Stomach (tissue), 9 donors: Measurements from ENCODE around the gene IPO4. TPM values are rescaled to one million over a fixed set of nuclear protein-coding genes. Genes with fewer than 3 reads are reported as not detected.

Experiments
- DNase-seq, 2 donors: peaks; one replicate each; pipeline versions ENCODE4 v3.0.0 to v3.0.0-alpha.2; 2013 to 2019
- H3K27ac ChIP-seq, 5 donors: fragments of 200-600 bp in 4 of 5; sonication (generic) in 4 of 5; one replicate each; pipeline ENCODE4 v1.5.1; 2013 to 2019; ENCODE audit warnings: mild to moderate bottlenecking in 1 of 5, moderate library complexity in 1 of 5
- H3K27me3 ChIP-seq, 3 donors: fragments of 200-600 bp; sonication (generic); one replicate each; pipeline ENCODE4 v1.5.1; 2017 to 2019; ENCODE audit warnings: mixed run types in 1 of 3
- H3K36me3 ChIP-seq, 4 donors: fragments of 200-600 bp; sonication (generic); 1 replicate in 3 of 4; 2 replicates in 1 of 4; pipeline ENCODE4 v1.5.1; 2016 to 2019
- H3K4me1 ChIP-seq, 4 donors: fragments of 200-600 bp; sonication (generic); one replicate each; pipeline ENCODE4 v1.5.1; 2016 to 2019
- H3K4me3 ChIP-seq, 4 donors: fragments of 200-600 bp; sonication (generic) in 3 of 4; one replicate each; pipeline ENCODE4 v1.5.1; 2016 to 2019; ENCODE audit warnings: mild to moderate bottlenecking in 1 of 4
- H3K9me3 ChIP-seq, 4 donors: fragments of 200-600 bp; sonication (generic); one replicate each; pipeline ENCODE4 v1.5.1; 2016 to 2019
- CTCF ChIP-seq, 7 experiments: fragments of 450-650 bp in 4 of 7; fragments of 200-600 bp in 3 of 7; sonication (generic) in 3 of 7; IDR thresholded peaks; one replicate each; pipeline ENCODE4 v1.5.1; 2016 to 2019; ENCODE audit warnings: antibody characterized with exemption in 7 of 7, control low read depth in 2 of 7, mild to moderate bottlenecking in 1 of 7
- EP300 ChIP-seq: sonication (generic); formaldehyde crosslinking; IDR thresholded peaks from one replicate; pipeline ENCODE4 v1.6.1; 2017; ENCODE audit warnings: antibody characterized with exemption
- POLR2A ChIP-seq, 4 donors: fragments of 450-650 bp; IDR thresholded peaks; one replicate each; pipeline ENCODE4 v1.6.1; 2016; ENCODE audit warnings: antibody characterized with exemption in 4 of 4, control low read depth in 2 of 4, mild to moderate bottlenecking in 1 of 4, moderate library complexity in 1 of 4
- POLR2AphosphoS5 ChIP-seq, 3 donors: sonication (generic); formaldehyde crosslinking; IDR thresholded peaks; one replicate each; pipeline ENCODE4 v1.6.1; 2016; ENCODE audit warnings: antibody characterized with exemption in 3 of 3
- WGBS, 5 donors: extraction: QIAGEN DNeasy Blood & Tissue Kit in 3 of 5; methylation state at CpG; one replicate each; pipeline versions ENCODE4 v1.1.5 to v1.1.7; 2013 to 2018; 5-methylcytosine and 5-hydroxymethylcytosine counted together
- intact Hi-C: fragments of 100-400 bp; cut with DNase I; formaldehyde crosslinking; loops from one replicate; pipeline ENCODE4 v1.15.1; 2023; ENCODE audit warnings: low total_unique reads
- polyA plus RNA-seq, 3 donors: library from polyadenylated mRNA; stranded (reverse); fragments of 200-250 nt; gene quantifications; one replicate each; pipeline ENCODE4 v1.2.3, GENCODE V29; 2013
- total RNA-seq, 5 donors: library from RNA; depleted of rRNA; stranded (reverse); fragments of >200 nt; gene quantifications; one replicate each; pipeline versions ENCODE4 v1.1.0 to v1.2.3, GENCODE V29; 2014 to 2016
- donor health status: healthy with polysubstance abuse.
- donor health status: Bipolar disorder and iron deficiency.
- donor health status: healthy.

The IPO4 gene
- total and polyA plus RNA-seq, 8 donors: 9.3 to 227 (median 14.9) TPM

GRCh38 chr14:24155100-24155499 lies 33.5 kb downstream of the IPO4 start:
- intact Hi-C loops: no loop called here
- no peak for TF ChIP-seq EP300
- no peak for TF ChIP-seq CTCF (IDR thresholded peaks at IDR 0.05)
- TF ChIP-seq POLR2A (IDR thresholded peaks at IDR 0.05): no peak
- TF ChIP-seq POLR2AphosphoS5 (IDR thresholded peaks at IDR 0.05): no peak
- WGBS, 5 donors: 94 to 99% (median 95%) methylated on average over 9 to 10 of the region's 10 CpGs
- no peak for DNase-seq
- Histone ChIP-seq H3K36me3 (peaks cover 57 to 98% (median 94%) of the 10 kb centered on the region in 4 donors), H3K27ac (no peak overlapping the region), H3K27me3 (no peaks in the 10 kb centered on the region), H3K4me1 (peaks cover 0 to 9% (median 2%) of the 10 kb centered on the region in 4 donors), H3K4me3 (no peak overlapping the region), H3K9me3 (no peaks in the 10 kb centered on the region)

GRCh38 chr14:24151404-24152080 lies 37.1 kb downstream of the IPO4 start:
- no peaks in the 10 kb centered on the region for H3K27me3 ChIP-seq
- intact Hi-C loops: no loop called here
- no peak overlapping the region for H3K27ac ChIP-seq
- DNase-seq: no peak
- H3K4me1 ChIP-seq: peaks cover 11 to 31% (median 23%) of the 10 kb centered on the region in 4 donors
- H3K9me3 ChIP-seq: no peaks in the 10 kb centered on the region
- 92 to 96% (median 94%) methylated on average over 15 to 16 of the region's 16 CpGs for WGBS, 5 donors
- H3K4me3 ChIP-seq: no peak overlapping the region
- no peak for TF ChIP-seq EP300
- no peak for TF ChIP-seq POLR2AphosphoS5 (IDR thresholded peaks at IDR 0.05)
- TF ChIP-seq POLR2A (IDR thresholded peaks at IDR 0.05): no peak
- no peak for TF ChIP-seq CTCF (IDR thresholded peaks at IDR 0.05)
- H3K36me3 ChIP-seq: peaks cover 40 to 82% (median 79%) of the 10 kb centered on the region in 4 donors

GRCh38 chr14:24150993-24151392 lies 37.6 kb downstream of the IPO4 start:
- 85 to 91% (median 90%) methylated on average over 8 to 9 of the region's 9 CpGs for WGBS, 5 donors
- no peak for DNase-seq
- Histone ChIP-seq H3K27me3 (no peaks in the 10 kb centered on the region), H3K4me1 (peaks cover 14 to 33% (median 27%) of the 10 kb centered on the region in 4 donors), H3K4me3 (no peak overlapping the region), H3K27ac (no peak overlapping the region), H3K9me3 (no peaks in the 10 kb centered on the region), H3K36me3 (peaks cover 36 to 77% (median 74%) of the 10 kb centered on the region in 4 donors)
- TF ChIP-seq POLR2A (IDR thresholded peaks at IDR 0.05) (no peak), EP300 (no peak), POLR2AphosphoS5 (IDR thresholded peaks at IDR 0.05) (no peak), CTCF (IDR thresholded peaks at IDR 0.05) (no peak)
- intact Hi-C loops: no loop called here

- no peak for DNase-seq
- H3K27me3 ChIP-seq: no peaks in the 10 kb centered on the region
- TF ChIP-seq CTCF (IDR thresholded peaks at IDR 0.05): no peak
- no peak for TF ChIP-seq EP300
- no peak for TF ChIP-seq POLR2A (IDR thresholded peaks at IDR 0.05)
- no peak for TF ChIP-seq POLR2AphosphoS5 (IDR thresholded peaks at IDR 0.05)
- H3K9me3 ChIP-seq: no peaks in the 10 kb centered on the region
- 89 to 94% (median 91%) methylated on average over 9 of the region's 9 CpGs for WGBS, 5 donors
- H3K4me3 ChIP-seq: no peak overlapping the region
- intact Hi-C loops: no loop called here
- H3K36me3 ChIP-seq: peaks cover 31 to 72% (median 70%) of the 10 kb centered on the region in 4 donors
- peaks cover 18 to 38% (median 31%) of the 10 kb centered on the region in 4 donors for H3K4me1 ChIP-seq
- H3K27ac ChIP-seq: no peak overlapping the region
Measured at GRCh38 chr14:24150567-24150966, 38.0 kb downstream of the IPO4 start.
